GM12878 (cell line): Measurements from ENCODE around the gene EFNA3. TPM values are rescaled to one million over a fixed set of nuclear protein-coding genes. Genes with fewer than 3 reads are reported as not detected.

ENCODE experiments used
- ATAC-seq: fragments of 200-7000 bp; cut with Tn5 transposase; 3 replicates; pipeline ENCODE4 v1.9.1; 2020; ENCODE audit warnings: mild to moderate bottlenecking, moderate library complexity
- BruUV-seq: library from RNA; stranded (reverse); fragments of 400-500 nt; replicated peaks from 2 replicates; lab custom pipeline; 2021; lab: Mats Ljungman, UMichigan
- CTCF ChIA-PET: fragments of 300-600 bp; sonication (Branson Sonifier 250); formaldehyde crosslinking; extraction: SDS; loops from one replicate; lab custom pipeline; 2021; ENCODE audit warnings: inconsistent platforms; lab: Yijun Ruan, JAX
- POLR2A ChIA-PET: fragments of 350-600 bp; formaldehyde crosslinking; extraction: SDS; loops from one replicate; lab custom pipeline; 2021; ENCODE audit warnings: inconsistent platforms; lab: Charles Lee
- RAD21 ChIA-PET: fragments of 300-600 bp; sonication (Branson Sonifier 250); formaldehyde crosslinking; loops from one replicate; lab custom pipeline; 2023; ENCODE audit warnings: antibody characterized with exemption; ENCODE audit not compliant: unreplicated experiment; lab: Charles Lee
- SMC1A ChIA-PET: fragments of 300-600 bp; sonication (Branson Sonifier 250); formaldehyde crosslinking; loops from one replicate; lab custom pipeline; 2023; ENCODE audit not compliant: unreplicated experiment, uncharacterized antibody; lab: Charles Lee
- DNase-seq: peaks from one replicate; pipeline ENCODE4 v3.0.0-alpha.2; 2011; ENCODE audit warnings: low read depth, low spot score
- FAIRE-seq: peaks from 3 replicates; lab custom pipeline; 2011; peaks lifted over from hg19 to GRCh38; lab: Jason Lieb, UNC
- H2AFZ ChIP-seq: 2 replicates; pipeline ENCODE4 v1.6.0; 2011; ENCODE audit warnings: low read depth, low read length, control low read depth; ENCODE audit not compliant: control insufficient read depth
- H3K27ac ChIP-seq: 2 replicates; pipeline ENCODE4 v1.5.1; 2011; ENCODE audit warnings: control low read depth; ENCODE audit not compliant: control insufficient read depth, insufficient read depth
- H3K27me3 ChIP-seq, 2 experiments: replicated peaks in 1 of 2; 2 replicates each; pipeline versions ENCODE4 v1.6.0 to v1.6.1; 2011; ENCODE audit warnings: low read length in 1 of 2; ENCODE audit not compliant: control insufficient read depth in 2 of 2, insufficient read depth in 2 of 2
- H3K36me3 ChIP-seq, 2 experiments: 2 replicates each; pipeline ENCODE4 v1.5.1; 2011; ENCODE audit warnings: low read length in 1 of 2; ENCODE audit not compliant: control insufficient read depth in 2 of 2, insufficient read depth in 2 of 2
- H3K4me1 ChIP-seq: 2 replicates; pipeline ENCODE4 v1.6.1; 2011; ENCODE audit warnings: mild to moderate bottlenecking, low read length, moderate library complexity, mixed read lengths; ENCODE audit not compliant: control insufficient read depth, insufficient read depth
- H3K4me2 ChIP-seq: 2 replicates; pipeline ENCODE4 v1.6.0; 2011; ENCODE audit warnings: control low read depth; ENCODE audit not compliant: control insufficient read depth, insufficient read depth
- H3K4me3 ChIP-seq: fragments of 200-600 bp; sonication (generic); 2 replicates; pipeline ENCODE4 v1.5.1; 2016
- H3K79me2 ChIP-seq: 2 replicates; pipeline ENCODE4 v1.6.0; 2011; ENCODE audit warnings: low read length; ENCODE audit not compliant: control insufficient read depth, insufficient read depth
- H3K9ac ChIP-seq: 2 replicates; pipeline ENCODE4 v1.8.0; 2011; ENCODE audit warnings: low read length, control low read depth, mixed read lengths; ENCODE audit not compliant: control insufficient read depth, insufficient read depth
- H3K9me3 ChIP-seq: replicated peaks from 3 replicates; pipeline ENCODE4 v1.5.1; 2011; ENCODE audit warnings: mild to moderate bottlenecking, low read length; ENCODE audit not compliant: control insufficient read depth, insufficient read depth
- H4K20me1 ChIP-seq: 2 replicates; pipeline ENCODE4 v1.6.0; 2011; ENCODE audit not compliant: control insufficient read depth, insufficient read depth
- CEBPB ChIP-seq, 2 experiments: fragments of 150-350 bp in 1 of 2; IDR thresholded peaks; 2 replicates each; pipeline ENCODE4 v1.6.1; 2012 to 2014; ENCODE audit warnings: low read depth in 2 of 2, low read length in 2 of 2, borderline replicate concordance in 1 of 2, inconsistent platforms in 1 of 2
- E2F4 ChIP-seq: IDR thresholded peaks from 2 replicates; pipeline ENCODE4 v1.6.1; 2012; ENCODE audit warnings: low read depth, low read length, improper control_type of control experiment
- PBX3 ChIP-seq: IDR thresholded peaks from 2 replicates; pipeline ENCODE4 v1.6.1; 2011; ENCODE audit warnings: mild to moderate bottlenecking, low read depth, low read length, moderate library complexity; ENCODE audit not compliant: insufficient replicate concordance
- SMAD5 ChIP-seq: IDR thresholded peaks from 2 replicates; pipeline ENCODE4 v1.6.1; 2016; ENCODE audit warnings: antibody characterized with exemption, low read depth
- TCF12 ChIP-seq: IDR thresholded peaks from 2 replicates; pipeline ENCODE4 v1.6.1; 2011; ENCODE audit warnings: low read depth, mild to moderate bottlenecking, low read length
- ZNF687 ChIP-seq: fragments of 450-650 bp; IDR thresholded peaks from 2 replicates; pipeline ENCODE4 v1.6.1; 2017; ENCODE audit warnings: mild to moderate bottlenecking, moderate library complexity
- WGBS: methylation state at CpG from one replicate; pipeline ENCODE4 v1.1.6; 2016; ENCODE audit warnings: low lambda C conversion rate; ENCODE audit not compliant: insufficient replicate concordance, insufficient coverage; ENCODE audit errors: missing lambda C conversion rate; 5-methylcytosine and 5-hydroxymethylcytosine counted together
- in situ Hi-C: fragments of 300-500 bp; cut with MboI; formaldehyde crosslinking; loops from 9 replicates; pipeline ENCODE4 v1.14.3; 2018; ENCODE audit warnings: mixed read lengths
- intact Hi-C: fragments of 100-400 bp; cut with micrococcal nuclease; formaldehyde crosslinking; loops from one replicate; pipeline ENCODE4 v1.14.2; 2022; ENCODE audit not compliant: unreplicated experiment
- polyA plus RNA-seq, 11 experiments: library from polyadenylated mRNA; depleted of rRNA in 4 of 11; unstranded in 6 of 11; stranded (reverse) in 5 of 11; fragments of >200 nt; fragmentation: Nextera tagmentation in 4 of 11; fragmentation: Illumina TruSeq in 1 of 11; extraction: Ambion mirVana in 4 of 11; extraction: Trizol in 1 of 11; gene quantifications; 1 replicate in 1 of 11; 2 replicates in 10 of 11; pipeline versions ENCODE4 v1.2.1 to v1.2.3, GENCODE V29; 2011 to 2016; ENCODE audit warnings: inconsistent platforms in 2 of 11, missing spikeins in 2 of 11, low read depth in 1 of 11
- total RNA-seq, 4 experiments: library from RNA; depleted of rRNA in 3 of 4; stranded (reverse); fragments of >200 nt in 3 of 4; fragmentation: Illumina TruSeq in 1 of 4; extraction: Trizol in 1 of 4; gene quantifications; 2 replicates each; pipeline versions ENCODE4 v1.2.1 to v1.2.3, GENCODE V29; 2013 to 2021
- TF ChIP-seq, protein P1 (sequence below): IDR thresholded peaks from 2 replicates; pipeline ENCODE4 v1.6.1; 2012; ENCODE audit warnings: mild to moderate bottlenecking, low read depth, low read length
- TF ChIP-seq, protein P2 (sequence below): IDR thresholded peaks from 2 replicates; pipeline ENCODE4 v1.6.1; 2011; ENCODE audit warnings: low read depth, low read length, improper control_type of control experiment, borderline replicate concordance

Gene EFNA3
- total and polyA plus RNA-seq, 10 of the 15 experiments (the other 5 are each of a cell fraction or from before 2014, with no cell fraction given): 0.08 to 5.4 (median 1.1) TPM

DNA sequence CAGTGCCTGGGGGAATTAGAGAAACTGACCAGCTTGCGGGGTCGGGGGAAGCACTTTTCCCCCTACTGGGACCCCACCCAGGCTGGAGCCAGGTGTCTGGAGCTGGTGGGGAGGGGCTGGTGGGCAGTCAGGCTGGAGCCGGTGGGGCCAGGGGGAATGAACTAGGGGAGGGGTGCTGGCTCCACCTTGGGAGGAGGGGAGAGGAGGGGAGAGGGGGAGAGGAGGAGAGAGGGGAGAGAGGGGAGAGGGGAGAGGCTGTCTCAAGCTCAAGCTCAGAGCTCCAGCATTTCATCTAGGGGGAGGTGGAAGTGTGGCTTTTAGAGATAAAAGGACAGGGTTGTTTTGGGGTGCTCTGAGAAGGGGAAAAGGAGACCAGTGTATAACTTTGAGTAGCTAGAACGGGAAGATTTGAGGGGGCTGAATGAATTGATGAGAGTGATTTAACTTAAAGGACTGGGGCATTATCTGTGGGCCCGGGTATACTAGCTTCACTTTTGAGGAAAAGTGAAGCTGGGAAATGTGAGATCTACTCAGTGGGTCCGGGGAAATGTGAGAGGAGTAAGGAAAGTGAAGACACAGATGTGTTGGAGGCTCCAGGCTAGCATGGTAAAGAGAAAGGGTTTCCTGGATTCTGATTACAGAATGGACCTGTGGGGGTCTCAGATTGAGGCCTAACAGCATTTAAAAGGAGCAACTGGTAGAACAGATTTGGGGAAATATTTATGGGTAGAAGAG, 51.8 kb downstream of the EFNA3 start:
- 38% methylated on average over 5 of the region's 6 CpGs for WGBS
- no peak for FAIRE-seq
- no peak overlapping the region for H3K9ac ChIP-seq
- in situ Hi-C loops (no loop called here), intact Hi-C loops (no loop called here)
- H3K27me3 ChIP-seq: peaks cover 14 to 22% of the 10 kb centered on the region in 2 experiments
- no peak overlapping the region for H2AFZ ChIP-seq
- no peak for DNase-seq
- ATAC-seq: no peak
- no peaks in the 10 kb centered on the region; the same call in 1 of the 2 replicates for H3K79me2 ChIP-seq
- H3K9me3 ChIP-seq: no peaks in the 10 kb centered on the region
- SMC1A ChIA-PET: interaction anchor here (1.2 to 1.5 kb wide), 3 partner anchors 25 to 42 kb away, joined by 3 to 5 read pairs (median 4); no protein-coding TSS in a partner anchor
- RAD21 ChIA-PET: no interaction called here
- TF ChIP-seq CEBPB (IDR thresholded peaks at IDR 0.05; ENCODE audit: borderline replicate concordance in 1 of 2, low read depth in 2 of 2, low read length in 2 of 2) (no peak), ZNF687 (no peak), E2F4 (no peak), PBX3 (no peak), SMAD5 (no peak), TCF12 (no peak)
- TF ChIP-seq, protein P1, sequence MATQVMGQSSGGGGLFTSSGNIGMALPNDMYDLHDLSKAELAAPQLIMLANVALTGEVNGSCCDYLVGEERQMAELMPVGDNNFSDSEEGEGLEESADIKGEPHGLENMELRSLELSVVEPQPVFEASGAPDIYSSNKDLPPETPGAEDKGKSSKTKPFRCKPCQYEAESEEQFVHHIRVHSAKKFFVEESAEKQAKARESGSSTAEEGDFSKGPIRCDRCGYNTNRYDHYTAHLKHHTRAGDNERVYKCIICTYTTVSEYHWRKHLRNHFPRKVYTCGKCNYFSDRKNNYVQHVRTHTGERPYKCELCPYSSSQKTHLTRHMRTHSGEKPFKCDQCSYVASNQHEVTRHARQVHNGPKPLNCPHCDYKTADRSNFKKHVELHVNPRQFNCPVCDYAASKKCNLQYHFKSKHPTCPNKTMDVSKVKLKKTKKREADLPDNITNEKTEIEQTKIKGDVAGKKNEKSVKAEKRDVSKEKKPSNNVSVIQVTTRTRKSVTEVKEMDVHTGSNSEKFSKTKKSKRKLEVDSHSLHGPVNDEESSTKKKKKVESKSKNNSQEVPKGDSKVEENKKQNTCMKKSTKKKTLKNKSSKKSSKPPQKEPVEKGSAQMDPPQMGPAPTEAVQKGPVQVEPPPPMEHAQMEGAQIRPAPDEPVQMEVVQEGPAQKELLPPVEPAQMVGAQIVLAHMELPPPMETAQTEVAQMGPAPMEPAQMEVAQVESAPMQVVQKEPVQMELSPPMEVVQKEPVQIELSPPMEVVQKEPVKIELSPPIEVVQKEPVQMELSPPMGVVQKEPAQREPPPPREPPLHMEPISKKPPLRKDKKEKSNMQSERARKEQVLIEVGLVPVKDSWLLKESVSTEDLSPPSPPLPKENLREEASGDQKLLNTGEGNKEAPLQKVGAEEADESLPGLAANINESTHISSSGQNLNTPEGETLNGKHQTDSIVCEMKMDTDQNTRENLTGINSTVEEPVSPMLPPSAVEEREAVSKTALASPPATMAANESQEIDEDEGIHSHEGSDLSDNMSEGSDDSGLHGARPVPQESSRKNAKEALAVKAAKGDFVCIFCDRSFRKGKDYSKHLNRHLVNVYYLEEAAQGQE: no peak
- TF ChIP-seq, protein P2, sequence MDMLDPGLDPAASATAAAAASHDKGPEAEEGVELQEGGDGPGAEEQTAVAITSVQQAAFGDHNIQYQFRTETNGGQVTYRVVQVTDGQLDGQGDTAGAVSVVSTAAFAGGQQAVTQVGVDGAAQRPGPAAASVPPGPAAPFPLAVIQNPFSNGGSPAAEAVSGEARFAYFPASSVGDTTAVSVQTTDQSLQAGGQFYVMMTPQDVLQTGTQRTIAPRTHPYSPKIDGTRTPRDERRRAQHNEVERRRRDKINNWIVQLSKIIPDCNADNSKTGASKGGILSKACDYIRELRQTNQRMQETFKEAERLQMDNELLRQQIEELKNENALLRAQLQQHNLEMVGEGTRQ: no peak
- TF ChIP-seq, all 136 proteins: peak for 0
- ChIA-PET CTCF (interaction anchor here (0.5 to 2.2 kb wide), 9 partner anchors 37 to 801 kb away, joined by 3 to 9 read pairs (median 3); partner anchors contain the start of gene KRTCAP2), POLR2A (interaction anchor here (0.5 to 1.5 kb wide), 3 partner anchors 8 to 35 kb away, joined by 3 to 4 read pairs (median 3); no protein-coding TSS in a partner anchor)
- Histone ChIP-seq H3K4me1 (peaks cover 14% of the 10 kb centered on the region), H3K27ac (no peak overlapping the region), H3K4me2 (no peak overlapping the region), H4K20me1 (no peaks in the 10 kb centered on the region), H3K4me3 (no peak overlapping the region), H3K36me3 (no peaks in the 10 kb centered on the region)
- BruUV-seq: no TSS peak
